Testis (tissue), 3 donors: ENCODE measurements around the gene ST6GALNAC2. TPM values are rescaled to one million over a fixed set of nuclear protein-coding genes. Genes with fewer than 3 reads are reported as not detected.

Experiments used
- DNase-seq: peaks from one replicate; pipeline ENCODE4 v3.0.0-alpha.2; 2019
- H3K27ac ChIP-seq, 2 donors: fragments of 200-600 bp; sonication (generic); one replicate each; pipeline ENCODE4 v1.5.1; 2019
- H3K27me3 ChIP-seq: fragments of 200-600 bp; sonication (generic); one replicate; pipeline ENCODE4 v1.5.1; 2019
- H3K36me3 ChIP-seq: fragments of 200-600 bp; sonication (generic); one replicate; pipeline ENCODE4 v1.5.1; 2017; ENCODE audit warnings: low read depth; ENCODE audit errors: missing control alignments
- H3K4me1 ChIP-seq: fragments of 200-600 bp; sonication (generic); one replicate; pipeline ENCODE4 v1.5.1; 2019
- H3K4me3 ChIP-seq, 2 donors: fragments of 200-600 bp; sonication (generic); one replicate each; pipeline ENCODE4 v1.5.1; 2017 to 2019
- H3K9me3 ChIP-seq: fragments of 200-600 bp; sonication (generic); one replicate; pipeline ENCODE4 v1.5.1; 2017
- CTCF ChIP-seq, 3 experiments: fragments of 450-650 bp in 2 of 3; fragments of 200-600 bp in 1 of 3; sonication (generic) in 1 of 3; IDR thresholded peaks; one replicate each; pipeline ENCODE4 v1.5.1; 2016 to 2019; ENCODE audit warnings: antibody characterized with exemption in 3 of 3, mild to moderate bottlenecking in 2 of 3, moderate library complexity in 1 of 3
- POLR2A ChIP-seq: fragments of 450-650 bp; IDR thresholded peaks from one replicate; pipeline ENCODE4 v1.6.1; 2017; ENCODE audit warnings: antibody characterized with exemption, mild to moderate bottlenecking, moderate library complexity
- WGBS, 2 donors: methylation state at CpG; one replicate each; pipeline ENCODE4 v1.1.5; 2018; 5-methylcytosine and 5-hydroxymethylcytosine counted together
- intact Hi-C: fragments of 100-400 bp; cut with DNase I; formaldehyde crosslinking; loops from one replicate; pipeline ENCODE4 v1.15.1; 2023; ENCODE audit warnings: low total_unique reads
- polyA plus RNA-seq: library from polyadenylated mRNA; stranded (reverse); fragments of 350-450 nt; fragmentation: Illumina TruSeq; extraction: RNeasy Lipid Tissue Mini Kit (QIAGEN cat#74804); gene quantifications from one replicate; pipeline ENCODE4 v1.2.3, GENCODE V29; 2014; ENCODE audit warnings: low read depth, low replicate concordance; ENCODE audit not compliant: insufficient read depth
- total RNA-seq, 2 donors: library from RNA; depleted of rRNA; stranded (reverse); fragments of >200 nt; gene quantifications; one replicate each; pipeline ENCODE4 v1.2.3, GENCODE V29; 2016

The ST6GALNAC2 gene
- total and polyA plus RNA-seq, 3 donors from 2014 or later = 29.7 to 107 (median 87.5) TPM

- no peaks in the 10 kb centered on the region for H3K36me3 ChIP-seq
- H3K27me3 ChIP-seq = no peaks in the 10 kb centered on the region
- WGBS, 2 donors = 26 to 53% methylated on average over 11 of the region's 11 CpGs
- intact Hi-C loops = no loop called here
- no peak overlapping the region for H3K4me3 ChIP-seq
- DNase-seq = no peak
- peak overlapping the region; percentile 48 to 54 for H3K27ac ChIP-seq
- TF ChIP-seq CTCF (IDR thresholded peaks at IDR 0.05) = no peak
- no peak for TF ChIP-seq POLR2A
- peaks cover 50% of the 10 kb centered on the region for H3K4me1 ChIP-seq
- no peaks in the 10 kb centered on the region for H3K9me3 ChIP-seq
Measured at GRCh38 chr17:76546556-76547182, 39.0 kb downstream of the ST6GALNAC2 start.

- Histone ChIP-seq H3K4me1 (peaks cover 50% of the 10 kb centered on the region), H3K36me3 (no peaks in the 10 kb centered on the region)
Measured at GRCh38 chr17:76545918-76546555, 39.6 kb downstream of the ST6GALNAC2 start.

GRCh38 chr17:76544546-76545365, 40.9 kb downstream of the ST6GALNAC2 start:
- intact Hi-C loops = no loop called here
- peaks cover 54% of the 10 kb centered on the region for H3K4me1 ChIP-seq
- peak; percentile 80 for DNase-seq
- H3K9me3 ChIP-seq = no peaks in the 10 kb centered on the region
- H3K27ac ChIP-seq = peak overlapping the region; percentile 68 to 70
- WGBS, 2 donors = 33 to 44% methylated on average over 7 to 24 of the region's 24 CpGs
- no peaks in the 10 kb centered on the region for H3K36me3 ChIP-seq
- H3K27me3 ChIP-seq = no peaks in the 10 kb centered on the region
- TF ChIP-seq CTCF (IDR thresholded peaks at IDR 0.05) (no peak), POLR2A (no peak)
- no peak overlapping the region for H3K4me3 ChIP-seq

More at GRCh38 chr17:76545918-76546555, 39.6 kb downstream of the ST6GALNAC2 start:
- no peak overlapping the region for H3K4me3 ChIP-seq
- intact Hi-C loops = no loop called here
- 53 to 78% methylated on average over 8 to 11 of the region's 13 CpGs for WGBS, 2 donors
- no peaks in the 10 kb centered on the region for H3K9me3 ChIP-seq
- no peak for TF ChIP-seq CTCF (IDR thresholded peaks at IDR 0.05)
- TF ChIP-seq POLR2A = no peak
- no peak overlapping the region for H3K27ac ChIP-seq
- no peak for DNase-seq
- H3K27me3 ChIP-seq = no peaks in the 10 kb centered on the region

GRCh38 chr17:76543826-76544545, 41.7 kb downstream of the ST6GALNAC2 start:
- H3K4me3 ChIP-seq = no peak overlapping the region
- H3K36me3 ChIP-seq = no peaks in the 10 kb centered on the region
- peak overlapping the region; percentile 68 to 70 for H3K27ac ChIP-seq
- peaks cover 54% of the 10 kb centered on the region for H3K4me1 ChIP-seq
- TF ChIP-seq CTCF (IDR thresholded peaks at IDR 0.05) = no peak
- TF ChIP-seq POLR2A = no peak
- no peaks in the 10 kb centered on the region for H3K27me3 ChIP-seq
- H3K9me3 ChIP-seq = no peaks in the 10 kb centered on the region
- WGBS, 2 donors = 46 to 47% methylated on average over 22 of the region's 22 CpGs
- no peak for DNase-seq
- intact Hi-C loops = no loop called here
